HEK293T (cell line): ENCODE measurements around the gene LMTK2.

Source experiments
- BHLHE40 ChIP-seq: fragments of 450-650 bp; IDR thresholded peaks from 2 replicates; pipeline ENCODE4 v1.6.1; 2016; ENCODE audit warnings: mild to moderate bottlenecking, moderate library complexity, borderline replicate concordance
- FOXA1 ChIP-seq: fragments of 450-650 bp; IDR thresholded peaks from 2 replicates; pipeline ENCODE4 v1.6.1; 2016; ENCODE audit warnings: mild to moderate bottlenecking
- FOXK2 ChIP-seq: fragments of 450-650 bp; IDR thresholded peaks from 2 replicates; pipeline ENCODE4 v1.6.1; 2016; ENCODE audit warnings: mild to moderate bottlenecking
- FOXM1 ChIP-seq: fragments of 450-650 bp; IDR thresholded peaks from 2 replicates; pipeline ENCODE4 v1.6.1; 2017; ENCODE audit warnings: mild to moderate bottlenecking, borderline replicate concordance
- HDGF ChIP-seq: fragments of 450-650 bp; IDR thresholded peaks from 2 replicates; pipeline ENCODE4 v1.6.1; 2017; ENCODE audit warnings: antibody characterized with exemption, borderline replicate concordance
- NFRKB ChIP-seq: fragments of 450-650 bp; IDR thresholded peaks from 2 replicates; pipeline ENCODE4 v1.6.1; 2016; ENCODE audit warnings: mild to moderate bottlenecking, moderate library complexity
- SP1 ChIP-seq: fragments of 450-650 bp; IDR thresholded peaks from 2 replicates; pipeline ENCODE4 v1.6.1; 2017
- SUZ12 ChIP-seq: fragments of 450-650 bp; IDR thresholded peaks from 2 replicates; pipeline ENCODE4 v1.6.1; 2016; ENCODE audit warnings: mild to moderate bottlenecking

DNA sequence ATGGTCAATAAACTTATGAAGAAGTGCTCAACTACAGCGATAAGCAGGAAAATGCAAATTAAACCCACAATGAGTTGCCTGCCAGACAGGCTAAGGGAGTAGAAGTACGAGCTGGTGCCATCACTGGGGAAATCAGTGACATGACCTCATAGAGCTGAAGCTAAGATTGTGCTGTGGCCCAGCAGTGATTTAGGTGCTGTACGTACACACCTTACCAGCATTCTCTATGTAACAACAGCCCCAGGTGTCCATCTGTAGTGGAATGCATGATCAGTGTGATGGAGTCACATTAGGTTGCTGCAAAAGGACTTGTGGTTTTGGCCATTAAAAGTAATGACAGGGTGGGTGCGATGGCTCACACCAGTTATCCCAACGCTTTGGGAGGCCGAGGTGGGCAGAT, 151.0 kb downstream of the LMTK2 start:
- no peak for TF ChIP-seq BHLHE40
- no peak for TF ChIP-seq FOXM1
- no peak for TF ChIP-seq HDGF
- TF ChIP-seq FOXK2 = no peak
- TF ChIP-seq FOXA1 = no peak
- no peak for TF ChIP-seq SP1
- no peak for TF ChIP-seq SUZ12
- TF ChIP-seq NFRKB = no peak
